Measurements from ENCODE around the gene TRPM3.

TRPM3 gene

DNA sequence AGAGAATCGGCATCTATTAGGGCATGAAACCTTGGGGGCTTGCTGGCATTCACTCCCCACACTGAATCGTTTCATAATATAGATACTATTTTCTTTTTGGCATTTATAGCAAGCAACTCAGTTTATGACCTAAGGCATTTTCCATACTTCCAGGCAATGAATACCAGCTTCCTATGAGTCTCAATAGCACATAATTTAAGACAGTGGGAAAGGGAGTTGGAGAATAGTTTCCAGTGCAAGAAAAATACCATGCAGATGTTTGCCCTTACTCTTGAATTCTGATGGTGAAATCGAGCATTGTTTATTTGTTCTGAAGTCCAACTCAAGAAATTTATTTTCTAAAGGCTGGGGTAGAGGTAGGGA lies 531.1 kb downstream of the TRPM3 start:
- TF ChIP-seq, protein P1, sequence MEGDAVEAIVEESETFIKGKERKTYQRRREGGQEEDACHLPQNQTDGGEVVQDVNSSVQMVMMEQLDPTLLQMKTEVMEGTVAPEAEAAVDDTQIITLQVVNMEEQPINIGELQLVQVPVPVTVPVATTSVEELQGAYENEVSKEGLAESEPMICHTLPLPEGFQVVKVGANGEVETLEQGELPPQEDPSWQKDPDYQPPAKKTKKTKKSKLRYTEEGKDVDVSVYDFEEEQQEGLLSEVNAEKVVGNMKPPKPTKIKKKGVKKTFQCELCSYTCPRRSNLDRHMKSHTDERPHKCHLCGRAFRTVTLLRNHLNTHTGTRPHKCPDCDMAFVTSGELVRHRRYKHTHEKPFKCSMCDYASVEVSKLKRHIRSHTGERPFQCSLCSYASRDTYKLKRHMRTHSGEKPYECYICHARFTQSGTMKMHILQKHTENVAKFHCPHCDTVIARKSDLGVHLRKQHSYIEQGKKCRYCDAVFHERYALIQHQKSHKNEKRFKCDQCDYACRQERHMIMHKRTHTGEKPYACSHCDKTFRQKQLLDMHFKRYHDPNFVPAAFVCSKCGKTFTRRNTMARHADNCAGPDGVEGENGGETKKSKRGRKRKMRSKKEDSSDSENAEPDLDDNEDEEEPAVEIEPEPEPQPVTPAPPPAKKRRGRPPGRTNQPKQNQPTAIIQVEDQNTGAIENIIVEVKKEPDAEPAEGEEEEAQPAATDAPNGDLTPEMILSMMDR (IDR thresholded peaks at IDR 0.05): no peak

DNA sequence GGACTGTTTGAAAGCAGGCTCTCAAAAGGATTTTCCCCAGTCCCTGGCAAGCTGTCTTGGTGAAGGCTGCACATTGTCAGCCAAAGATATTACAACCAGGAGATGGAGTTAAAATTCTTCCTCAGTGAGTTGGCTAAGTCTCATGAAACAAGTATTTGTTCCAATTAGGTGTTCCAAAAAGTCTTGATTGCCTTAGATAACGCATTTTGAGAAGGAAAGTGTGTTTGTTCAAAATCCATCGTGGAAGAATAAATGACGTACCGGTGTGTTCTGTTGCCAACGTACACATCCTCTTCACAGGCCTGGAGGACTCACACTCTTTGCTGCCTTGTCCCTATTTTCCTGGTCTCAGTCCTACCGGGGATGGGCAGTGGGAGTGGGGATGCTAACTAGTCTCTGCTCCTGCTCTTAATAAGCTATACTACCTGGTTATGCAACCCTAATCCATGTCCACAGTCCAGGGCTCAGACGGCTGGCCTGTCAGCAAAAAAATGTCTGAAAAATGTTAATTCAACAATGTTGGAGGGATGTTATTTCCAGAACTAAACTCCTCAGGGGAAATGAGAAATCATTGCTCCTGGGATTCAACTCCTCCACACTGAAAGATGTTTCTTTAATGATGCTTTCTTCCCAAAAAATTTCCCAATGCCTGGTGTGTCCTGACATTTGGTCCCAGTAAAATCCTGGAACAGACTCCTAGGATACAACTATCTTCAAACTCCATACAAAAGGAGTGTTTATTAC lies 531.7 kb downstream of the TRPM3 start:
- TF ChIP-seq, protein P1 (IDR thresholded peaks at IDR 0.05): no peak

DNA sequence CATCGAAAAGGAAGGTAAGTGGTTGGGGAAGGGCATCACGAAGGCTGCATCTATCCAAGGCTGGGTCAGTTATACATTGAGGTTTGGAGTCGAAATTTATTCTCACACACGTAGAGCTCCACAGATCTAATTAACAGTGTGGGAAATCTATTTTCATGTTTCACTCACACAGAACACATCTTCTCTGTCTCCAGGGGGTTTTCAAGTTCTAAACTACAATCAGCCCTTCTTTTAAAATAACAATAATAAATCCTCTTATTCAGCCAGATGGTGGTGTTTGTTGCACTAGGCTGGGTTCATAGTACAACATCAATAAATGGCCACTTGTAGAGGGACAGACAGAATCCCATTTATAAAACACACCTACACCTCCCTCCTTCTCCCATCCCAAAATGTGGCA lies 532.4 kb downstream of the TRPM3 start:
- TF ChIP-seq, protein P1 (IDR thresholded peaks at IDR 0.05): no peak

DNA sequence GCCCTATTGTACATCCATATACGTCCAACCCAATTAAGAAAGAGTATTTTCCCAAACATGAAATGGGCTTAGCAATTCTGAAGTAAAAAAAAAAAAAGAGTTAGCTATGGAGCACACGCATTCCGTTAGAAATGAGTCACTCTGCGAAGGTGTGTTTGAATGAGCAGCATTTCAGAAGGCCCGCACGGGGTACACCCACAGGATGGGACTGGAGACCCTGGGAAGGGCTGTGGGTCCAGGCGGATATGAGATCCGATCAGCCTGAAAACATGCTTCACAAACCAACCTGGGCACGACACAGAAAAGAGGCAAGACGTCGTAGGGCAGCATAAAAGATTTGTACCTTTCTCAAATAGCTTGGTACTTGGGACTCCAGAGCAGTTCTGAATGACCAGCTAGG lies 533.0 kb downstream of the TRPM3 start:
- TF ChIP-seq, protein P1 (IDR thresholded peaks at IDR 0.05): no peak

DNA sequence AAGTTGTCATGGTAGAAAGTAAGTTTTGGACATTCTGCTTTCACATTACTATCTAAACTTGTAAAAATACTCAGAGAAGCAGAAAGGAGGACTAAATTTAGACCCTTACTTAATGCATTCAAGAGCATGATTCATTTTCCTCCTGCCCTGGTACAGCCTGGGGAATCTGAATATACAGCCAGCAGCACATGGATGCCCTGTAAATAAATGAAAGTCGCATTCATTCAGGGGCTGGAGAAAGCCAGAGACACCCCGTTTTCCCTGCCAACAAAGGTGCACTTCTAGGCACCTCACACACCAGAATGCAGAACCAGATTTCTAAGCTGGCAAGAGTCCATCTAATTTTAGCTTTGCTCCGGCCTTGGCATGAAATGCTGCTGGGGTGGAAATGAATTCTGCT lies 534.2 kb downstream of the TRPM3 start:
- TF ChIP-seq, protein P1 (IDR thresholded peaks at IDR 0.05): no peak

DNA sequence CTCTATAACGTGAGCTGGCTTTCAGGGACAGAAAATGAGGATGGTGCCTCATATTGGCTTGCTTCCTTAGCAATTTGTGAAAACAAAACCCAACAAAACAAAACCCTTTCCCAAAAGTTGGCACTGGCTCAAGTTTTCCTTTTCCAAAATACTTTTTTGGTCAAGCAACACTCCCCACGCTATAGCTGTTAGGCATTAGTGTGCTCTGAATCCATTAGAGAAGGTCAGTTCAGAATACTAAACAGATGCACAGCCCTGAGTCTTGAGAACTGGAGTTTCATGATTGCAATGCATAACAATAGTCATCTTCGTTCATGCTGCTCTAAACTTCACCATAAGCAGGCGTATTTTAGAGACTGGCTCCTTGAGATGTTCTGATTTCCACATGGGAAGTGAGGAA lies 534.9 kb downstream of the TRPM3 start:
- TF ChIP-seq, protein P1 (IDR thresholded peaks at IDR 0.05): no peak

DNA sequence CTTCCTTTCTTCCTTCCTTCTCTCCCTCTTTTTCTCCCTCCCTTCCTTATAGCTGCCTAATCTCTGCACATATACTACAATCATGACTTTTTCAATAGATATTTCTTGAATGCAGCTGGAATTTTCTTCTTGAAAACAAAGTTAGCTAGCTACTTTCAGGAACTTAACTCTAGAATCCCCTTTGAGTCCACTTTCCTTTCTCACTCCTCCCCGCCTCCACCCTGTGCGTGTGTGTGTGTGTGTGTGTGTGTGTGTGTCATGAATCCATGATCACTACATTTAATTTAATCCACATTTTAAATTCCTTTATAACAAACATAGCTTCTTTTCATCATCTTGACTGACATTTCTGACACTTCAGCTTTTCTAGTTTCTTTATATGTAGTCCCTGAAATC lies 539.5 kb downstream of the TRPM3 start:
- TF ChIP-seq, protein P1 (IDR thresholded peaks at IDR 0.05): no peak

Measured in LNCAP (cell line).